CD14-positive monocyte (primary cell): ENCODE results near the gene PCCA. TPM values are rescaled to one million over a fixed set of nuclear protein-coding genes. Genes with fewer than 3 reads are reported as not detected.
A peak's percentile ranks its signal among the peaks of the same experiment; 100 is the strongest.

Source experiments
- DNase-seq, 3 donors: peaks; one replicate each; pipeline ENCODE4 v3.0.0-alpha.2; 2011 to 2022
- H2AFZ ChIP-seq: 2 replicates; pipeline ENCODE4 v1.6.0; 2012; ENCODE audit warnings: mild to moderate bottlenecking, low read depth, low read length, inconsistent platforms; ENCODE audit not compliant: insufficient read depth, poor library complexity, severe bottlenecking
- H3K27ac ChIP-seq, 2 donors: 1 replicate in 1 of 2; 2 replicates in 1 of 2; pipeline ENCODE4 v1.5.1; 2012 to 2013; ENCODE audit warnings: low read length in 2 of 2, control low read depth in 1 of 2, inconsistent platforms in 1 of 2, low read depth in 1 of 2, mild to moderate bottlenecking in 1 of 2
- H3K27me3 ChIP-seq, 2 donors: one replicate each; pipeline versions ENCODE4 v1.6.0 to v1.6.1; 2011 to 2013; ENCODE audit warnings: low read length in 2 of 2; ENCODE audit not compliant: control insufficient read depth in 2 of 2, insufficient read depth in 2 of 2
- H3K36me3 ChIP-seq, 2 donors: replicated peaks in 1 of 2; 1 replicate in 1 of 2; 2 replicates in 1 of 2; pipeline versions ENCODE4 v1.5.1 to v1.6.1; 2012 to 2013; ENCODE audit warnings: low read length in 2 of 2, control low read depth in 1 of 2, inconsistent platforms in 1 of 2, mild to moderate bottlenecking in 1 of 2; ENCODE audit not compliant: insufficient read depth in 2 of 2, control insufficient read depth in 1 of 2
- H3K4me1 ChIP-seq, 2 donors: 1 replicate in 1 of 2; 2 replicates in 1 of 2; pipeline versions ENCODE4 v1.5.1 to v1.6.1; 2012 to 2013; ENCODE audit warnings: low read length in 2 of 2, control low read depth in 1 of 2, inconsistent platforms in 1 of 2, mild to moderate bottlenecking in 1 of 2, moderate library complexity in 1 of 2; ENCODE audit not compliant: insufficient read depth in 2 of 2, control insufficient read depth in 1 of 2
- H3K4me2 ChIP-seq: replicated peaks from 2 replicates; pipeline ENCODE3; 2012; ENCODE audit warnings: low read length, moderate library complexity, mild to moderate bottlenecking; ENCODE audit not compliant: poor library complexity, severe bottlenecking; ENCODE audit errors: extremely low read depth
- H3K4me3 ChIP-seq, 3 experiments: fragments of 200-600 bp in 1 of 3; sonication (generic) in 1 of 3; replicated peaks in 1 of 3; 1 replicate in 2 of 3; 2 replicates in 1 of 3; pipeline ENCODE4 v1.5.1; 2011 to 2013; ENCODE audit warnings: low read length in 3 of 3, mild to moderate bottlenecking in 3 of 3, control low read depth in 2 of 3, low read depth in 2 of 3, inconsistent platforms in 1 of 3, moderate library complexity in 1 of 3
- H3K79me2 ChIP-seq: 2 replicates; pipeline ENCODE4 v1.6.0; 2012; ENCODE audit warnings: mild to moderate bottlenecking, control low read depth, inconsistent platforms, low read length, moderate library complexity; ENCODE audit not compliant: insufficient read depth
- H3K9ac ChIP-seq: 2 replicates; pipeline ENCODE4 v1.6.0; 2017; ENCODE audit warnings: low read length, mild to moderate bottlenecking; ENCODE audit not compliant: insufficient read depth, poor library complexity, severe bottlenecking
- H3K9me3 ChIP-seq, 2 donors: replicated peaks in 1 of 2; 1 replicate in 1 of 2; 2 replicates in 1 of 2; pipeline versions ENCODE4 v1.5.1 to v1.6.1; 2012 to 2013; ENCODE audit warnings: low read length in 2 of 2, control low read depth in 1 of 2; ENCODE audit not compliant: control insufficient read depth in 1 of 2, insufficient read depth in 1 of 2
- H4K20me1 ChIP-seq: 2 replicates; pipeline ENCODE4 v1.6.0; 2012; ENCODE audit warnings: mild to moderate bottlenecking, low read length, control low read depth, moderate library complexity; ENCODE audit not compliant: insufficient read depth
- H3K27ac Mint-ChIP-seq, 7 donors: one replicate each; pipeline ENCODE4 v1.8.0; 2020; ENCODE audit warnings: mild to moderate bottlenecking in 7 of 7, mixed read lengths in 7 of 7, moderate library complexity in 6 of 7, inconsistent platforms in 2 of 7
- H3K27me3 Mint-ChIP-seq, 3 donors: one replicate each; pipeline ENCODE4 v1.8.0; 2021 to 2022; ENCODE audit warnings: low read depth in 3 of 3, mild to moderate bottlenecking in 3 of 3, mixed read lengths in 3 of 3, moderate library complexity in 3 of 3, inconsistent platforms in 1 of 3
- H3K36me3 Mint-ChIP-seq, 2 donors: one replicate each; pipeline ENCODE4 v1.8.0; 2020; ENCODE audit warnings: mixed read lengths in 2 of 2, inconsistent platforms in 1 of 2, mild to moderate bottlenecking in 1 of 2
- H3K4me1 Mint-ChIP-seq: one replicate; pipeline ENCODE4 v1.8.0; 2020; ENCODE audit warnings: mild to moderate bottlenecking, mixed read lengths
- H3K4me3 Mint-ChIP-seq, 2 donors: one replicate each; pipeline ENCODE4 v1.8.0; 2020; ENCODE audit warnings: mild to moderate bottlenecking in 2 of 2, mixed read lengths in 2 of 2, moderate library complexity in 1 of 2
- H3K9me3 Mint-ChIP-seq, 7 donors: one replicate each; pipeline ENCODE4 v1.8.0; 2020 to 2022; ENCODE audit warnings: mixed read lengths in 7 of 7, mild to moderate bottlenecking in 6 of 7, moderate library complexity in 6 of 7, inconsistent platforms in 2 of 7
- CTCF ChIP-seq: fragments of 200-600 bp; IDR thresholded peaks from one replicate; pipeline ENCODE4 v1.8.0; 2022; ENCODE audit warnings: antibody characterized with exemption, mild to moderate bottlenecking
- WGBS: methylation state at CpG from one replicate; pipeline ENCODE4 v1.1.5; 2013; ENCODE audit warnings: missing lambda C conversion rate; ENCODE audit not compliant: insufficient coverage; 5-methylcytosine and 5-hydroxymethylcytosine counted together
- intact Hi-C, 2 donors: fragments of 100-400 bp; cut with micrococcal nuclease; formaldehyde crosslinking; loops; one replicate each; pipeline versions ENCODE4 v1.15.0 to v1.15.1; 2023
- polyA plus RNA-seq, 3 donors: library from polyadenylated mRNA; depleted of rRNA in 1 of 3; unstranded in 2 of 3; stranded (reverse) in 1 of 3; fragments of 300-500 nt in 2 of 3; fragments of >200 nt in 1 of 3; fragmentation: Illumina TruSeq in 2 of 3; gene quantifications; 1 replicate in 2 of 3; 2 replicates in 1 of 3; pipeline ENCODE4 v1.2.3, GENCODE V29; 2012 to 2021

The PCCA gene
- polyA plus RNA-seq, 3 donors: 4.4 to 13.5 (median 11.9) TPM

- no peak overlapping the region for H3K27ac Mint-ChIP-seq
Observed at GRCh38 chr13:100480676-100481075, 391.8 kb downstream of the PCCA start.

GRCh38 chr13:100483139-100483538 is 394.2 kb downstream of the PCCA start:
- no peak overlapping the region for H3K4me3 Mint-ChIP-seq
- Histone ChIP-seq H3K79me2 (no peaks in the 10 kb centered on the region), H3K4me3 (no peak overlapping the region), H3K4me1 (peaks cover 6 to 10% of the 10 kb centered on the region in 2 donors), H4K20me1 (no peaks in the 10 kb centered on the region), H2AFZ (no peak overlapping the region), H3K9me3 (no peaks in the 10 kb centered on the region), H3K36me3 (no peaks in the 10 kb centered on the region), H3K9ac (no peak overlapping the region), H3K4me2 (no peak overlapping the region), H3K27ac (no peak overlapping the region), H3K27me3 (no peaks in the 10 kb centered on the region)
- peaks cover 18% of the 10 kb centered on the region for H3K4me1 Mint-ChIP-seq
- H3K36me3 Mint-ChIP-seq: peaks cover 0 to 2% of the 10 kb centered on the region in 2 donors
- no peak overlapping the region for H3K27ac Mint-ChIP-seq
- peaks cover 0 to 5% (median 0%) of the 10 kb centered on the region in 3 donors for H3K27me3 Mint-ChIP-seq
- no peak for TF ChIP-seq CTCF
- no peaks in the 10 kb centered on the region for H3K9me3 Mint-ChIP-seq
- intact Hi-C loops: no loop called here
- WGBS: 93% methylated on average over 3 of the region's 6 CpGs
- DNase-seq: no peak

More at GRCh38 chr13:100480676-100481075, 391.8 kb downstream of the PCCA start:
- Histone ChIP-seq H3K9ac (no peak overlapping the region), H2AFZ (no peak overlapping the region), H3K27me3 (no peaks in the 10 kb centered on the region), H4K20me1 (no peaks in the 10 kb centered on the region), H3K4me1 (peaks cover 6 to 10% of the 10 kb centered on the region in 2 donors), H3K4me2 (no peak overlapping the region), H3K4me3 (no peak overlapping the region), H3K9me3 (no peaks in the 10 kb centered on the region), H3K79me2 (no peaks in the 10 kb centered on the region), H3K27ac (no peak overlapping the region), H3K36me3 (no peaks in the 10 kb centered on the region)
- 93% methylated on average over 2 of the region's 9 CpGs for WGBS
- Mint-ChIP-seq H3K4me3 (no peak overlapping the region), H3K36me3 (peaks cover 0 to 2% of the 10 kb centered on the region in 2 donors), H3K9me3 (no peaks in the 10 kb centered on the region), H3K4me1 (peaks cover 18% of the 10 kb centered on the region), H3K27me3 (peaks cover 0 to 3% (median 3%) of the 10 kb centered on the region in 3 donors)
- intact Hi-C loops: no loop called here
- no peak for TF ChIP-seq CTCF
- DNase-seq: peak in 1 of 3 donors; percentile 24
